ENCODE measurements around the gene GNAI2. TPM values are rescaled to one million over a fixed set of nuclear protein-coding genes. Genes with fewer than 3 reads are reported as not detected.
"Not testable (repeated sequence)": the region's sequence is repeated elsewhere in the genome, so short reads cannot be mapped to it uniquely, and the experiment has no call there.

GNAI2 gene
- total RNA-seq, 1 experiment from 2014 or later = 259 TPM

- DNase-seq (ENCODE audit: low read depth) = peak; percentile 59
Measured at GRCh38 chr3:50245251-50245745, 9.3 kb downstream of the GNAI2 start.

GRCh38 chr3:50245831-50246516 lies 10.0 kb downstream of the GNAI2 start:
- DNase-seq (ENCODE audit: low read depth) = peak; percentile 66

- peak; percentile 97 for DNase-seq (ENCODE audit: low read depth)
Measured at GRCh38 chr3:50246517-50246954, 10.5 kb downstream of the GNAI2 start.

- DNase-seq (ENCODE audit: low read depth) = no peak
Measured at GRCh38 chr3:50248387-50248786, 12.4 kb downstream of the GNAI2 start.

- DNase-seq (ENCODE audit: low read depth) = no peak
Measured at GRCh38 chr3:50249457-50249856, 13.5 kb downstream of the GNAI2 start.

GRCh38 chr3:50250514-50250913 lies 14.5 kb downstream of the GNAI2 start:
- DNase-seq (ENCODE audit: low read depth) = no peak

GRCh38 chr3:50251220-50251619 lies 15.2 kb downstream of the GNAI2 start:
- no peak for DNase-seq (ENCODE audit: low read depth)

GRCh38 chr3:50254577-50255250 lies 18.7 kb downstream of the GNAI2 start:
- peak; percentile 49 for DNase-seq (ENCODE audit: low read depth)

- DNase-seq (ENCODE audit: low read depth) = no peak
Measured at GRCh38 chr3:50255251-50255615, 19.2 kb downstream of the GNAI2 start.

- DNase-seq (ENCODE audit: low read depth) = peak; percentile 46
Measured at GRCh38 chr3:50256978-50257890, 21.2 kb downstream of the GNAI2 start.

GRCh38 chr3:50258029-50258680 lies 22.2 kb downstream of the GNAI2 start:
- DNase-seq (ENCODE audit: low read depth) = no peak

- no peak for DNase-seq (ENCODE audit: low read depth)
Measured at GRCh38 chr3:50258979-50259378, 23.0 kb downstream of the GNAI2 start.

- no peak for DNase-seq (ENCODE audit: low read depth)
Measured at GRCh38 chr3:50259432-50260026, 23.5 kb downstream of the GNAI2 start.

- DNase-seq (ENCODE audit: low read depth) = peak; percentile 81
Measured at GRCh38 chr3:50260027-50260941, 24.3 kb downstream of the GNAI2 start.

- no peak for DNase-seq (ENCODE audit: low read depth)
Measured at GRCh38 chr3:50260942-50261441, 25.0 kb downstream of the GNAI2 start.

- no peak for DNase-seq (ENCODE audit: low read depth)
Measured at GRCh38 chr3:50261505-50261904, 25.5 kb downstream of the GNAI2 start.

GRCh38 chr3:50262200-50262599 lies 26.2 kb downstream of the GNAI2 start:
- DNase-seq (ENCODE audit: low read depth) = not testable (repeated sequence)

- DNase-seq (ENCODE audit: low read depth) = no peak
Measured at GRCh38 chr3:50262778-50263177, 26.8 kb downstream of the GNAI2 start.

GRCh38 chr3:50263478-50264382 lies 27.7 kb downstream of the GNAI2 start:
- peak; percentile 58 for DNase-seq (ENCODE audit: low read depth)

Measured in M059J (cell line).